Activated T-cell treated with anti-CD3 and anti-CD28 coated beads, Interleukin-2, amount 50 U/mL, for 24 hours (primary cell): ENCODE measurements around the gene BCL6.

Experiments used
- DNase-seq: peaks from one replicate; pipeline ENCODE4 v3.0.0-alpha.2; 2020
- H3K27ac Mint-ChIP-seq: 2 replicates; pipeline ENCODE4 v1.8.0; 2020; ENCODE audit warnings: mild to moderate bottlenecking, mixed read lengths
- H3K27me3 Mint-ChIP-seq: 2 replicates; pipeline ENCODE4 v1.8.0; 2020; ENCODE audit warnings: mixed read lengths
- H3K36me3 Mint-ChIP-seq: 2 replicates; pipeline ENCODE4 v1.8.0; 2020; ENCODE audit warnings: low read depth, mixed read lengths
- H3K4me1 Mint-ChIP-seq: 2 replicates; pipeline ENCODE4 v1.8.0; 2020; ENCODE audit warnings: low read depth, mixed read lengths
- H3K4me3 Mint-ChIP-seq: 2 replicates; pipeline ENCODE4 v1.8.0; 2020; ENCODE audit warnings: mild to moderate bottlenecking, moderate library complexity, mixed read lengths
- H3K9me3 Mint-ChIP-seq: 2 replicates; pipeline ENCODE4 v1.8.0; 2020; ENCODE audit warnings: mixed read lengths

Gene BCL6

DNA sequence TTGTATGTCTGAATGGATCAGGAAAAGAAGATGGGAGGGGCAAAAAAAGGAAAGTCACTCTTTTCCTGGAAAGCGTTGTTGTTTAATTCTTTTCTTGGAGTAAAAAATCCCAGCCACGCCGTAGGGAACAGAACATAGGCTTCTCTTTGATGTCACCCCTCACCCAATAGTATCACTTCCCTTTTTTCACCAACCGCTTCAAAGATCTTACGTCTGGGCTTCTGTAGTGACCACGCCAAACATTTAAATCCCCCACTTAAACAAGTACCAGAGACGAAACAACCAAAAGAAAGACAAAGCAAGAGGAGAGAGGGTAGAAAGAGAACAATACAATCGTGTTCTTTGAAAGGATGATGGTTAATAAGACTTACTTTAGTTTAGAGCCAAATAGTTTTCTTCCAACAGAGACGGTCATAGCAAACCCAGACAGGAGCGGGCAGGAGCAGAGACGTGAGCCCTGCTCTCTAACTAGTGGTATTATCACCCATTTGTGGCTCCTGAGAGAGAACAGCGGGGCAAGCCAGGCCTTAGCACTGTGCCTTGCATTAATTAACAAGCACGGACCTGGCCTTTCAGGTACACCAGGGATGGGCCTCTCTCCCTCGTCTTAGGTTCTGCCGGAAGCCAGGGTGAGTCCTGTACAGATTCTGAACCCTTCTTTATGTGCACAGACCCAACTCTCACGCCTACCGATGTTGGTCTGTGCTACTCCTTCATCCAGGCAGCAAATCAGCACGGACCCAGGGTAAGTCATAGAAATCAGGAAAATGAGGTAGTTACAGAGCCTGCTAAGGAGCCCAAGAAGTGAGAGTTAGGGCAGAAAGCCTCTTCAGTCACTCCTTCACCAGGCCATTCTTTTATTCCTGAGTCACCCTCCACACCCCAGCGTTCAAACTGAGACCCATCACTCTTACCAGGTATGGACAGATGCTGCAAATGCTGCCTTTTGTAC, 28.2 kb upstream of the BCL6 start:
- Mint-ChIP-seq H3K4me3 (no peak overlapping the region), H3K27me3 (no peaks in the 10 kb centered on the region), H3K36me3 (no peaks in the 10 kb centered on the region), H3K4me1 (peaks cover 53% of the 10 kb centered on the region), H3K27ac (no peak overlapping the region), H3K9me3 (no peaks in the 10 kb centered on the region)
- DNase-seq = no peak

DNA sequence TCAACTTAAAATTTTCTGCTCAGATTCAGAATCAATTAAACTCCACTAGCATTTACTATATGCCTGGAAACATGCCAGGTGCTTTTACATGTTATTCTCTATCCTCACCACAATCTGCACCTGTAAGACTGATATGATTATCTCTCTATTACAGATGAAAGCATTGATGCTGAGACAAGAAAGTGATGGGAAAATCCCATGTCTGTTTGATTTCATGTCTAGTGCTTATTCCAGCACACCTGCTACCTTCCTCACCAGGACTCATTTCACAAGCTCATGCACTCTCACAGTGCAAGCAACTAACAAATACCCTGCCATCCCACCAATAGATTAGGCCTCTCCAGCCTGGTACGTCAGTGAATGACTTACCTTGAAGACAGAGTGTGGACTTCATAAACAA, 25.0 kb upstream of the BCL6 start:
- no peak overlapping the region for H3K4me3 Mint-ChIP-seq
- DNase-seq = no peak
- H3K27me3 Mint-ChIP-seq = no peaks in the 10 kb centered on the region
- peaks cover 44% of the 10 kb centered on the region for H3K4me1 Mint-ChIP-seq
- H3K9me3 Mint-ChIP-seq = no peaks in the 10 kb centered on the region
- no peaks in the 10 kb centered on the region for H3K36me3 Mint-ChIP-seq
- peak overlapping the region; percentile 89 for H3K27ac Mint-ChIP-seq

DNA sequence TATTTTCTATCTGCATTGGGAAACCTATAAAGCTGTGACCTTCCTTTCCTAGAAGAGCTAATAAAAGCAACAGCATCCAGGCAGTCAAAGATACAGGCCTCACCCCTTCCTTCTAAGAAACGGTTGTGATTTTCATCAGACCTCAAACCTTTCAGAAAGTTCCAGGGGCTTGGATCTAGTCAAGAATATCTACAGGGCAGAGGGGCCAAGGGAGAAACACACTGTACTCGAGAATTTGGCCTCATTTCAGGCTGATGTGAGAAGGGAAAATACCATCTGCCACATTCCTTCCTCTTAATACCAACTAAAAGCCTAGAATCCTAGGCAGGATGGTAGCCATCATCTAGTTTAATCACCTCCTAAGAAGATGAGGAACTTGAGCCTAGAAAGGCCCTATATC, 24.5 kb upstream of the BCL6 start:
- H3K4me1 Mint-ChIP-seq = peaks cover 48% of the 10 kb centered on the region
- no peak overlapping the region for H3K4me3 Mint-ChIP-seq
- no peaks in the 10 kb centered on the region for H3K36me3 Mint-ChIP-seq
- DNase-seq = no peak
- H3K27ac Mint-ChIP-seq = peak overlapping the region; percentile 89
- H3K27me3 Mint-ChIP-seq = no peaks in the 10 kb centered on the region
- no peaks in the 10 kb centered on the region for H3K9me3 Mint-ChIP-seq

DNA sequence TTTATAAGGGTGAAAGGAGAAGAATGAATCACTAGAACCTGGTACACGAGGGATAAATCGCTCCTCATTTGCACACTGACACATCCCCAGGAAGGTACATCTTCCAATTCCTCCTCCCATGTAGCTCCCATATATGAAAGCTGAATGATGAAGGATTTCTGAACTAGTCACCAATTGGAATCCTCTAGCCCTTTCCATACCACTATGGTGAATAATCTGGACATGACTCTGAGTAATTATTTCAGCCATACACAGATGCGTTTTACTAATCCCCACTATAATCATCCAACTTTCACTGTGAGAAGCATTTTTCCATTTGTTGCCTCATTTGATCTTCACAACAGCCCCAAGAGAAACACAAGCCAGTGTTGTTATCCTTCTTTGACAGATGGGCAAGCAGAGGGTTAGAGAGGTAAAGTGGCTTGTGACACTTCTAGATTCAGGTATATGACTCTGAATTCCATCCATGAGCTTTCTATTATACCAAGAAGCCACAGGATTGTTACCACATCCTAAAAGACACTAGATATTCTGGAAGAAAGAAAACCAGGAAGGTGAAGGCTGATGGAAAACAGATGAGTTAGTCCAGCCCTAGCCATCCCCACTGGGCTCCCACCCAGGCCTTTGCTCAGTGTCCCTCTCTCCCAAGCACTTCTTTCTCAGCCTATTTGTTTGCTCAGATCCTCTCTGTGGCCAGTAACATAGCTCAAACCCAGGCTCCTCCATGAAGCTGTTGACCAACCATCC, 22.2 kb upstream of the BCL6 start:
- no peaks in the 10 kb centered on the region for H3K27me3 Mint-ChIP-seq
- H3K9me3 Mint-ChIP-seq = no peaks in the 10 kb centered on the region
- no peaks in the 10 kb centered on the region for H3K36me3 Mint-ChIP-seq
- no peak for DNase-seq
- no peak overlapping the region for H3K4me3 Mint-ChIP-seq
- no peak overlapping the region for H3K27ac Mint-ChIP-seq
- peaks cover 42% of the 10 kb centered on the region for H3K4me1 Mint-ChIP-seq

DNA sequence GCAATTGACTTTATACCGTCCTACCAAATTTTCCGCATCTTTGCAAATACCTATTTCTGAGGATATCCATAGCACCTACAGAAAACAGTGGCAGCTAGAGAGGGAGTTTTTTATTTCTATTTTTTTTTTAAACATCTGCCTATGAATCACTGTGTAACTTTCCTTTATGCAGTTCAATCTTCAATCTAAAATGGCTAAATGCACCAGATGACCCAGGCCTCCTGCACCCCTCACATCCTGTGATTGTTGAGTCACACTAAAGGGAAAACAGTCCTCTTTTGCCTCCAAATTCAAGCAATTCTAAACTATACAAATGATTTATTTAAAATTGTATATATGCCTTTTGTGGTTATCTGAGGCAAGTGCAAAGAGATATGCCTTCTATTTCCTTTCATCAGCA, 20.1 kb upstream of the BCL6 start:
- peaks cover 3% of the 10 kb centered on the region for H3K27me3 Mint-ChIP-seq

DNA sequence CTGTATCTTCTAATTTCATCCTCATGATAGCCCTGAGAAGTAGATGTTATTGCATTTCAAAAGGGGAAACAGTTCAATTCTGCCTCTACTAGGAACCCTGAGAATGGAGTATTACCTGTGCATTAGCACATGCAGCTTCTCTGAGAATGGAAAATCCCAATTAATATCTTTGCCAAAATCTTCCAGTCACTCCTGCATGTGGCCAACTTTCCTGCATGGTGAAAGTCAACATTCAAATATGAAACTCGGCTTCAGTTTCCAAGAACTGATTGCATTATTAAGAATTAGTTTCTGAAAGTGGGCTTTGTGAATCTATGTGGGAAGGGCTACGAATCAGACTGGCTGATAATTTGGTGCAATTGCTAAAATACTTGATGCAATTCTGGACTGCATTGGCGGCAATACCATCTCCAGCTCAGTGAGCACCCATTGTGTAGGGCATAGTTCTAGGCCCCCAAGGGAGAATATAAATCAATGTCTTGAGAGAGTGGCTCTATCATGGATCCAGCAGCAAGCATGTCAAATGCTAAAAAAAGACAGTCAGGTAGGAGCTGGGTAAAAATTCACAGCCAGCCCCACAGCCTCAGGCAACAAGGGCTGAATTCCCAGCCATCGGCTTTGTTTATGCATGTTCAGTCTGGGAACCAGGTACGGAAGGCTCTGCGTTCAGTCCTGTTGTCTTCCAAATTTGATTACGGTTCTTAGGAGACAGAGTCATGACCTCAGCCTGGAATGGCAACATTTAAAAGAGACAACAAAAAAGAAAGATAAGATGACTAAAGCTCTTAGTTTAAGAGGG, 18.8 kb upstream of the BCL6 start:
- no peak overlapping the region for H3K27ac Mint-ChIP-seq
- DNase-seq = no peak
- no peak overlapping the region for H3K4me3 Mint-ChIP-seq
- H3K36me3 Mint-ChIP-seq = no peaks in the 10 kb centered on the region
- peaks cover 3% of the 10 kb centered on the region for H3K27me3 Mint-ChIP-seq
- no peaks in the 10 kb centered on the region for H3K9me3 Mint-ChIP-seq
- H3K4me1 Mint-ChIP-seq = peaks cover 24% of the 10 kb centered on the region

More for the DNA sequence above, 20.1 kb upstream of the BCL6 start:
- Mint-ChIP-seq H3K9me3 (no peaks in the 10 kb centered on the region), H3K27ac (no peak overlapping the region), H3K4me3 (no peak overlapping the region), H3K36me3 (no peaks in the 10 kb centered on the region), H3K4me1 (peaks cover 36% of the 10 kb centered on the region)
- DNase-seq = no peak

DNA sequence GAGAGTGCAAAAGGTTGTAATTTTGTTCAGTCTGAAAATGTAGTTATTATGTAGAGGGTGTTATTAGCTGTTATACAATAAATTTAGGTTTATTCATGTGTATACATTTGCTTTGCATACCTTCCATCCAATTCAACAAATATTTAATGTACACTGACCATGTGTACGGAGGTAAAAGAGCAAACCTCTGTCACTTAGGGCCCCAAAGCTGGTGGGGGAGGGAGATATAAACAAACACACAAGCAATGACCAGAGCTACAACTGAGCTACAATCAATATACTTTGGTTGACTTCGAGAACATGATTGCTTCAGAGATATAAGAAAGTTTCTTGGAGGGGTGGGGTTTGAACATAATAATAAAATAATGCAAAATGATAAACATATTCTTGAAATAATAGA, 17.5 kb upstream of the BCL6 start:
- Mint-ChIP-seq H3K4me3 (no peak overlapping the region), H3K27ac (no peak overlapping the region), H3K9me3 (no peaks in the 10 kb centered on the region), H3K4me1 (peaks cover 19% of the 10 kb centered on the region), H3K27me3 (peaks cover 3% of the 10 kb centered on the region), H3K36me3 (no peaks in the 10 kb centered on the region)
- DNase-seq = no peak

DNA sequence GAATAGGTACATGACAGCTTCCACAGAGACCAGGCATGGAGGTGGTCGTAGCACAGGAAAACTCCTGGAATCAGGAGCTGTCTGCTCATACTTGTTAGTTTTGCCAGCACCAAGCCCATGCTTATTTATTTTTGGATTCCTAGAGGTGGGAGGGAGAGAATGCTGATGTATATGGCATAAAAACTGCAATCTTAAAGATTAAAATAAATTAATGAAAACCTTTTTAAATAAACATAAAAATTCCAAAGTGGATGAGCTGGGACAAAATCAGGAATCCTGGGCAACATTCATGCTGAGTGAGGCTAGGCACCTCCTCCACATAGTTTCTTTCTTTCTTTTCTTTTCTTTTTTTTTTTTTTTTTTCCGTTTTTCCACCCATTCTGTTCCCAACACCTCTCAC, 14.3 kb upstream of the BCL6 start:
- peaks cover 3% of the 10 kb centered on the region for H3K27me3 Mint-ChIP-seq

DNA sequence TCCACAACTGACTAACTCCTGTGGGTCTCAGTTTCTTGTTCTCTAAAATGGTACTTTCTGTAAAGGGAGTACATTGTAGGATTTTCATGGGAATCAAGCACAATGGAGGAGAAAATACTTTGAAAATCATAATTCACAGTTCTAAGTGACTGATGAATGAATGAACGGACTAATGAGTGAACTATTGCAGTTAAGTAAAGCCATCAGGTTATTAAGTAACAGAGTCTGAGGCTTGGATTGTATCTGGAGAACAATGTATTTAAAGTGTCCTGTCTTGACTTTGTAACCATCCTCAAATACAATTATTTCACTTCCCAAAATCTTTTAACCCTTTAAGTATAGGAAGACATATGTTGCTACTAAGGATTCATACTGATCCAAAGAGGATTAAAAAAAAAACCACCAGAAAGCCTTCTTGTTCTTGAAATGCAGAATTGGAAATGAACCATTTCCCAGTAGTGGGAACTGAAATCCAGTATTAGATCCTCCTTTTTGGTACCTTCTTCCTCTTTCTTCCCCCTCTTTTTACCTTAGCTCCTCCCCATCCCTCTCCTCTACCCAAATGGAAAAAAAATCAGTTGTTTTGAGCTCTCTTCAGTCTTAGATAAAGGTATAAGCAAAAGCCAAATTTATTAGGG, 13.2 kb upstream of the BCL6 start:
- Mint-ChIP-seq H3K4me1 (peaks cover 5% of the 10 kb centered on the region), H3K4me3 (no peak overlapping the region), H3K27me3 (peaks cover 3% of the 10 kb centered on the region), H3K9me3 (no peaks in the 10 kb centered on the region), H3K36me3 (no peaks in the 10 kb centered on the region), H3K27ac (no peak overlapping the region)
- DNase-seq = no peak

More for the DNA sequence above, 14.3 kb upstream of the BCL6 start:
- Mint-ChIP-seq H3K36me3 (no peaks in the 10 kb centered on the region), H3K9me3 (no peaks in the 10 kb centered on the region), H3K4me3 (no peak overlapping the region), H3K4me1 (peaks cover 5% of the 10 kb centered on the region), H3K27ac (no peak overlapping the region)
- no peak for DNase-seq

DNA sequence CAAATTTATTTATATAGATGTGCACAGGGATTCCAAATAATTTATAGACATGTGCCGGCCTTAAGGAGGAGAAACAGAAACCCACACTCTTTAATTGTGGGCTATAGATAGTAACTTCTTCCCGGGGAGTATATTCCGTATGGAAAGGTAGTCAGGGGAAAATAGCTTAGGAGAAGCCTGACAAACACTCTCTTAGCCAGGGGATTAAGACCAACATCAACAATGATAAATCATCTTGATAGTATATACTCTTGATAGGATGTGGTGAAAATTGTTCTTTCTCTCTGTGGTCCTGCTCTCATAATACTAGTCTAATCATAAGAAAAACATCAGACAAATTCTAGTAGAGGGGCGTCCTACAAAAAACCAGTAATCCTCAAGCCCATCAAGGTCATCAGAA, 8.2 kb upstream of the BCL6 start:
- no peak overlapping the region for H3K4me3 Mint-ChIP-seq
- DNase-seq = no peak
- no peaks in the 10 kb centered on the region for H3K27me3 Mint-ChIP-seq
- peaks cover 36% of the 10 kb centered on the region for H3K4me1 Mint-ChIP-seq
- H3K9me3 Mint-ChIP-seq = no peaks in the 10 kb centered on the region
- H3K27ac Mint-ChIP-seq = no peak overlapping the region
- no peaks in the 10 kb centered on the region for H3K36me3 Mint-ChIP-seq

DNA sequence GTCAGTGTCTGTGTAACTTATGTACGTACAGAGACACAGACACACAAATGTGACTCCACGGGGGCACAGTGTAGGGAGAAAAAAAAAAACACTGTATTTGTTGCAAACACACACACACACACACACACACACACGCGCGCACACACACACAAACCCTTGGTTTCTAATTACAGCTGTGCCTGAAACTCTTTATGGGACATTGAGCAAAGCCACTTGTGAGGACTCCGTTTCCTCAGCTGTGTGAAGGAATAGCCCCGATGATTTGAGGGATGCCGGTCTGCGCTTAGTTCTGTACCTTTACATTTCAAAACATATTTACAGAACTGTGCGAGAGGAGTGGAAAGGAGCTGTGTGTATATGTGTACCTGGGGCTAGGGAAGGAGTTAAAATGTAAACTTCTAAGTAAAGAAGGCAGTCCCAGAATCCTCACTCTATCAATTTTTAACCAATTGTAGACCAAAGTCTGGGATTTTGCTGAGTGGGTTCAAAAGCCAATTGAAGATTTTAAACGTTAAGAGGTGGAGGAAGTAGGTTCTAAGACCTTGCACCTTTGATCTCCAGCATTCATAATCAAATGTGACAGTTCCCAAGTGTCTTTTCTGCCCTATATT, 5.3 kb upstream of the BCL6 start:
- Mint-ChIP-seq H3K27ac (peak overlapping the region; percentile 64), H3K9me3 (no peaks in the 10 kb centered on the region), H3K4me1 (peaks cover 54% of the 10 kb centered on the region), H3K27me3 (no peaks in the 10 kb centered on the region), H3K36me3 (peaks cover 8% of the 10 kb centered on the region), H3K4me3 (peak overlapping the region; percentile 27)
- no peak for DNase-seq

DNA sequence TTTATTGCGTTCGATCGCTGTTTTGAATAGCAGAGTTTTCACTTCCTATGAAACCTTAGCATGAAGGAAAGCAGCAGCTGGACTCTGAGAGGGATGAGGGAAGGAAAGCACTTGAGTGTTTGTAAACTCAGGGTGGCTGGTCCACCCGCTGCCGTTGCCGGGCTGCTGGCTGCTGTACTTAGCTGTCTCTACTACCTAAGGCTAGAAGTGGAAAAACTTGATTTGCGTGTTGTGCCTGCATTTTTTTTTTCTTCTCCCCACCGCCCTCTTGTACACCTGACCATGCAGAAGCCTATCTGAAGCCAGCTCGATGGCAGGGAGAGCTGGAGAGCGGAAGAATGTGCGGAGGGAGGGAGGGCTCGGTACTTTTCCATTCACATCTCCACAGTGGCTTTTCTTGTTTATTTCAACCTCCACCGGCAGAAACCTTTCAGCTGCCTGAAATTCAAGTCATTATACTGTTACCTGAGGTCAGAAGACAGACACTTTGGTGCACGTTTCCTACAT, 4.8 kb upstream of the BCL6 start:
- Mint-ChIP-seq H3K27me3 (no peaks in the 10 kb centered on the region), H3K4me1 (peaks cover 56% of the 10 kb centered on the region), H3K27ac (peak overlapping the region; percentile 64), H3K9me3 (no peaks in the 10 kb centered on the region), H3K36me3 (peaks cover 9% of the 10 kb centered on the region), H3K4me3 (peak overlapping the region; percentile 27)
- no peak for DNase-seq

DNA sequence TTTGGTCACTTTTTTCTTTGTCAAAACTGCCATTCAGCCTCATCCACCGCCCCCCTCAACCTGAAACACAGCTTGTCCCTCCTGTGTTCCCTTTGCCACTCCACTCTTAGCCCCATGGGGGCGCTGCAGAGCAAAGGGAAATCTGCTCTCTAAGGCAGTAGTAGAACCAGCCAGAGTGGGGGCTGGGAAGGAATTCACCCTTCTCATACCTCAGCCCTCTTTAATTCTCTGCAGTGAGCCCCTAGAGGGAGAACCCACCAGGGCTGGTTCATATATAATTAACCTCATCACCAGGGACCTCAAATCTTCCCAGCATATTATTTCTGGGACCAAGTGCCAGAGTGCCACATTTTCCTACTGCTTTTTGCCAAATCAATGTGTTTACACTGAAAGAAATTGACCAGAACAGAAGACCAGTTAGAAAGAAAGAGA, 2.8 kb upstream of the BCL6 start:
- Mint-ChIP-seq H3K27ac (peak overlapping the region; percentile 100), H3K9me3 (no peaks in the 10 kb centered on the region), H3K27me3 (no peaks in the 10 kb centered on the region), H3K36me3 (peaks cover 27% of the 10 kb centered on the region), H3K4me1 (peaks cover 56% of the 10 kb centered on the region), H3K4me3 (peak overlapping the region; percentile 98)
- peak; percentile 95 for DNase-seq
